ENCODE measurements around the gene ITGB6.

DNA sequence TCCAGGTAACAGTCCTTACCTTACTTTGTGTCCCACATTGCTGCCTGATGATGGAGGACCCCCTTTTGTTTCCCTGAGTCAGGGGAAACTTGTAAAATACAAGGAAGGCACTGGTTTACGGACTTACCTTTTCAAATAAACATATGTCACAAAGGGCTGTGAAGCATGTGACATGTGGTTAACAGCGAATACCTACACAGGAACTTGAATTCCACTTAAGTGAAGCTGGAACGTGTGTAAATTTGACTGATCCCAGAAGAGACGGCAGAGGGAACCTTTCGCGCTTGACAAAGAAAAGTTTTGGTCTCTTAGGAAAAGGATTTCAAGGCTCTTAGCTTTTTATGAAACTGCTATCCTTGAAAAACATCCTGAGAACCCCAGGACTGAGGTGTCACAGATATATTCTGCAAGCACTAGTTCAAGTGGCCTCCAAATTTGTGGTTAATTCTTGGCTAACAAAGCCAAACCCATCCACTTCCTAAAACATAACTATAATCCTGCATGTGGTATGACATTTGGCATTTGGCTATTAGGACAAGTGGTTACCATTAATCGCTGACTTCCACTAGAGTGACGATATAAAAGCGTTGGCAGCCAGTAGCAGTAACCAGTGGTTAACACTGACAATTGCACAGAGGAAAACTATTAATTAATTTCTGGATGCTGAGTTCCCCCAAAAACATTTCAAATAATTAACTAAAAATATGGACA, 55.6 kb downstream of the ITGB6 start:
- TF ChIP-seq, protein P1, sequence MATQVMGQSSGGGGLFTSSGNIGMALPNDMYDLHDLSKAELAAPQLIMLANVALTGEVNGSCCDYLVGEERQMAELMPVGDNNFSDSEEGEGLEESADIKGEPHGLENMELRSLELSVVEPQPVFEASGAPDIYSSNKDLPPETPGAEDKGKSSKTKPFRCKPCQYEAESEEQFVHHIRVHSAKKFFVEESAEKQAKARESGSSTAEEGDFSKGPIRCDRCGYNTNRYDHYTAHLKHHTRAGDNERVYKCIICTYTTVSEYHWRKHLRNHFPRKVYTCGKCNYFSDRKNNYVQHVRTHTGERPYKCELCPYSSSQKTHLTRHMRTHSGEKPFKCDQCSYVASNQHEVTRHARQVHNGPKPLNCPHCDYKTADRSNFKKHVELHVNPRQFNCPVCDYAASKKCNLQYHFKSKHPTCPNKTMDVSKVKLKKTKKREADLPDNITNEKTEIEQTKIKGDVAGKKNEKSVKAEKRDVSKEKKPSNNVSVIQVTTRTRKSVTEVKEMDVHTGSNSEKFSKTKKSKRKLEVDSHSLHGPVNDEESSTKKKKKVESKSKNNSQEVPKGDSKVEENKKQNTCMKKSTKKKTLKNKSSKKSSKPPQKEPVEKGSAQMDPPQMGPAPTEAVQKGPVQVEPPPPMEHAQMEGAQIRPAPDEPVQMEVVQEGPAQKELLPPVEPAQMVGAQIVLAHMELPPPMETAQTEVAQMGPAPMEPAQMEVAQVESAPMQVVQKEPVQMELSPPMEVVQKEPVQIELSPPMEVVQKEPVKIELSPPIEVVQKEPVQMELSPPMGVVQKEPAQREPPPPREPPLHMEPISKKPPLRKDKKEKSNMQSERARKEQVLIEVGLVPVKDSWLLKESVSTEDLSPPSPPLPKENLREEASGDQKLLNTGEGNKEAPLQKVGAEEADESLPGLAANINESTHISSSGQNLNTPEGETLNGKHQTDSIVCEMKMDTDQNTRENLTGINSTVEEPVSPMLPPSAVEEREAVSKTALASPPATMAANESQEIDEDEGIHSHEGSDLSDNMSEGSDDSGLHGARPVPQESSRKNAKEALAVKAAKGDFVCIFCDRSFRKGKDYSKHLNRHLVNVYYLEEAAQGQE (IDR thresholded peaks at IDR 0.05; ENCODE audit: low read depth): no peak
- TF ChIP-seq EGR1 (IDR thresholded peaks at IDR 0.05): no peak
- TF ChIP-seq TEAD4 (IDR thresholded peaks at IDR 0.05): no peak
- TF ChIP-seq TCF12 (IDR thresholded peaks at IDR 0.05; ENCODE audit: low read depth): no peak
- no peak for TF ChIP-seq RAD21 (IDR thresholded peaks at IDR 0.05; ENCODE audit: low read depth)
- no peak for TF ChIP-seq TAF1 (IDR thresholded peaks at IDR 0.05; ENCODE audit: low read depth)
- TF ChIP-seq EP300 (IDR thresholded peaks at IDR 0.05; ENCODE audit: borderline replicate concordance): no peak
- TF ChIP-seq, protein P2, sequence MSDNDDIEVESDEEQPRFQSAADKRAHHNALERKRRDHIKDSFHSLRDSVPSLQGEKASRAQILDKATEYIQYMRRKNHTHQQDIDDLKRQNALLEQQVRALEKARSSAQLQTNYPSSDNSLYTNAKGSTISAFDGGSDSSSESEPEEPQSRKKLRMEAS (IDR thresholded peaks at IDR 0.05): no peak
- no peak for TF ChIP-seq YY1 (IDR thresholded peaks at IDR 0.05; ENCODE audit: low read depth)
- no peak for TF ChIP-seq FOXM1 (IDR thresholded peaks at IDR 0.05; ENCODE audit: borderline replicate concordance, low read depth)
- no peak for TF ChIP-seq NFIC (IDR thresholded peaks at IDR 0.05)
- TF ChIP-seq CEBPB (IDR thresholded peaks at IDR 0.05): no peak
